Endothelial cell of umbilical vein (primary cell): ENCODE data around the gene THSD4. TPM values are rescaled to one million over a fixed set of nuclear protein-coding genes. Genes with fewer than 3 reads are reported as not detected.

Source experiments
- BruUV-seq: library from RNA; stranded (reverse); fragments of 400-500 nt; replicated peaks from 2 replicates; lab custom pipeline; 2021; lab: Mats Ljungman, UMichigan
- CTCF ChIA-PET: fragments of 300-600, 350-600 bp; sonication (Branson Sonifier 250); formaldehyde crosslinking; loops from one replicate; lab custom pipeline; 2021; ENCODE audit warnings: antibody characterized with exemption, inconsistent platforms; lab: Charles Lee
- POLR2A ChIA-PET: fragments of 300-600, 350-600 bp; sonication (Branson Sonifier 250); formaldehyde crosslinking; loops from one replicate; lab custom pipeline; 2021; ENCODE audit warnings: antibody characterized with exemption, inconsistent platforms; lab: Charles Lee
- DNase-seq: peaks from one replicate; pipeline ENCODE4 v3.0.0-alpha.2; 2011; ENCODE audit warnings: low read depth, low spot score
- FAIRE-seq: peaks from 2 replicates; lab custom pipeline; 2011; peaks lifted over from hg19 to GRCh38; lab: Jason Lieb, UNC
- H2AFZ ChIP-seq: 2 replicates; pipeline ENCODE4 v1.6.0; 2012; ENCODE audit warnings: low read depth, low read length, control low read depth, inconsistent platforms
- H3K27ac ChIP-seq: 2 replicates; pipeline ENCODE4 v1.5.1; 2011; ENCODE audit warnings: low read depth, mild to moderate bottlenecking, control low read depth, low read length, moderate library complexity; ENCODE audit not compliant: insufficient read depth
- H3K27me3 ChIP-seq, 2 experiments: 2 replicates each; pipeline versions ENCODE4 v1.6.0 to v1.6.1; 2011; ENCODE audit warnings: low read length in 2 of 2, mixed read lengths in 1 of 2; ENCODE audit not compliant: control insufficient read depth in 2 of 2, insufficient read depth in 2 of 2
- H3K36me3 ChIP-seq, 2 experiments: 2 replicates in 1 of 2; 3 replicates in 1 of 2; pipeline ENCODE4 v1.5.1; 2011; ENCODE audit warnings: low read length in 2 of 2, mild to moderate bottlenecking in 1 of 2, moderate library complexity in 1 of 2; ENCODE audit not compliant: control insufficient read depth in 2 of 2, insufficient read depth in 2 of 2; ENCODE audit errors: extremely low read depth in 1 of 2
- H3K4me1 ChIP-seq: 3 replicates; pipeline ENCODE4 v1.5.1; 2011; ENCODE audit warnings: mild to moderate bottlenecking, low read length; ENCODE audit not compliant: control insufficient read depth, insufficient read depth; ENCODE audit errors: extremely low read depth
- H3K4me2 ChIP-seq: 2 replicates; pipeline ENCODE4 v1.6.1; 2011; ENCODE audit warnings: low read length, control low read depth, mixed read lengths; ENCODE audit not compliant: insufficient read depth
- H3K4me3 ChIP-seq, 3 experiments: fragments of 200-600 bp in 1 of 3; sonication (generic), shearing (Covaris generic) in 1 of 3; replicated peaks in 1 of 3; 2 replicates each; pipeline ENCODE4 v1.5.1; 2011 to 2016; ENCODE audit warnings: control low read depth in 3 of 3, low read length in 3 of 3, mild to moderate bottlenecking in 2 of 3, inconsistent platforms in 1 of 3, low read depth in 1 of 3, moderate library complexity in 1 of 3; ENCODE audit not compliant: insufficient read depth in 1 of 3
- H3K79me2 ChIP-seq: 2 replicates; pipeline ENCODE4 v1.6.0; 2012; ENCODE audit warnings: low read length, inconsistent platforms; ENCODE audit not compliant: control insufficient read depth, insufficient read depth
- H3K9ac ChIP-seq: replicated peaks from 2 replicates; pipeline ENCODE3; 2011; ENCODE audit warnings: low read length, control low read depth; ENCODE audit not compliant: insufficient read depth; ENCODE audit errors: extremely low read depth
- H3K9me1 ChIP-seq: replicated peaks from 3 replicates; pipeline ENCODE4 v1.6.0; 2011; ENCODE audit warnings: mild to moderate bottlenecking, low read length; ENCODE audit not compliant: control insufficient read depth, insufficient read depth; ENCODE audit errors: extremely low read depth
- H3K9me3 ChIP-seq: replicated peaks from 2 replicates; pipeline ENCODE4 v1.5.1; 2012; ENCODE audit warnings: low read length, inconsistent platforms; ENCODE audit not compliant: control insufficient read depth, insufficient read depth
- H4K20me1 ChIP-seq: replicated peaks from 2 replicates; pipeline ENCODE3; 2011; ENCODE audit warnings: mild to moderate bottlenecking, low read length; ENCODE audit not compliant: control insufficient read depth, insufficient read depth; ENCODE audit errors: extremely low read depth
- CTCF ChIP-seq, 2 donors: IDR thresholded peaks; 1 replicate in 1 of 2; 2 replicates in 1 of 2; pipeline ENCODE4 v1.5.1; 2011; ENCODE audit warnings: low read length in 2 of 2, mild to moderate bottlenecking in 2 of 2, moderate library complexity in 2 of 2, control low read depth in 1 of 2, inconsistent platforms in 1 of 2, low read depth in 1 of 2; ENCODE audit not compliant: insufficient read depth in 1 of 2; ENCODE audit errors: extremely low read depth in 1 of 2
- EZH2 ChIP-seq: IDR thresholded peaks from 2 replicates; pipeline ENCODE4 v1.6.1; 2012; ENCODE audit warnings: borderline replicate concordance, low read depth, mild to moderate bottlenecking, moderate library complexity, low read length, inconsistent platforms; ENCODE audit not compliant: severe bottlenecking
- FOS ChIP-seq: IDR thresholded peaks from 2 replicates; pipeline ENCODE4 v1.6.1; 2011; ENCODE audit warnings: mild to moderate bottlenecking, low read length, moderate library complexity, borderline replicate concordance; ENCODE audit not compliant: insufficient read depth
- GATA2 ChIP-seq: IDR thresholded peaks from 2 replicates; pipeline ENCODE4 v1.7.0; 2011; ENCODE audit warnings: low read depth, mild to moderate bottlenecking, moderate library complexity, mixed read lengths, low read length; ENCODE audit not compliant: insufficient read length, insufficient read depth
- JUN ChIP-seq: IDR thresholded peaks from 2 replicates; pipeline ENCODE4 v1.6.1; 2011; ENCODE audit warnings: borderline replicate concordance, low read depth; ENCODE audit not compliant: insufficient read length, insufficient read depth
- MYC ChIP-seq: IDR thresholded peaks from one replicate; pipeline ENCODE4 v1.6.1; 2011; ENCODE audit warnings: mild to moderate bottlenecking, low read depth, low read length
- POLR2A ChIP-seq: IDR thresholded peaks from 2 replicates; pipeline ENCODE4 v1.6.1; 2012; ENCODE audit warnings: low read depth, mild to moderate bottlenecking, control low read depth, low read length
- POLR2AphosphoS5 ChIP-seq: IDR thresholded peaks from 2 replicates; pipeline ENCODE4 v1.6.1; 2012; ENCODE audit warnings: low read depth, mild to moderate bottlenecking, control low read depth, low read length, moderate library complexity; ENCODE audit not compliant: insufficient read depth
- dilution Hi-C: fragments of 300-500 bp; cut with MboI; formaldehyde crosslinking; loops from one replicate; pipeline ENCODE4 v1.15.0; 2019; ENCODE audit warnings: low sequenced_read_pairs; ENCODE audit not compliant: extremely low pct_ligation_motif_present
- intact Hi-C: fragments of 100-400 bp; cut with micrococcal nuclease; formaldehyde crosslinking; loops from one replicate; pipeline ENCODE4 v1.10.0; 2022
- polyA plus RNA-seq, 4 experiments: library from polyadenylated mRNA; depleted of rRNA in 3 of 4; stranded (reverse) in 3 of 4; unstranded in 1 of 4; fragments of >200 nt; gene quantifications; 2 replicates each; pipeline versions ENCODE4 v1.2.1 to v1.2.3, GENCODE V29; 2011 to 2012; ENCODE audit warnings: missing spikeins in 1 of 4
- total RNA-seq: library from RNA; stranded (reverse); gene quantifications from 2 replicates; pipeline ENCODE4 v1.2.3, GENCODE V29; 2021
- TF ChIP-seq, protein P1 (sequence below): IDR thresholded peaks from 2 replicates; pipeline ENCODE4 v1.6.1; 2011; ENCODE audit not compliant: insufficient read depth, insufficient read length

THSD4 gene
- total and polyA plus RNA-seq, 2 donors (not counting 3 experiments of a cell fraction or from before 2014, with no cell fraction given) = 9.9 to 25.4 TPM

- CTCF ChIA-PET = no interaction called here
- FAIRE-seq = no peak
- POLR2A ChIA-PET = no interaction called here
Observed at GRCh38 chr15:71338827-71339542, 223.7 kb downstream of the THSD4 start.

More at GRCh38 chr15:71338827-71339542, 223.7 kb downstream of the THSD4 start:
- no peak overlapping the region for H2AFZ ChIP-seq
- no peaks in the 10 kb centered on the region for H3K27me3 ChIP-seq
- no TSS peak for BruUV-seq
- H3K4me1 ChIP-seq = no peaks in the 10 kb centered on the region
- H3K79me2 ChIP-seq = no peaks in the 10 kb centered on the region
- DNase-seq = no peak
- no peak overlapping the region for H3K4me3 ChIP-seq
- dilution Hi-C loops (no loop called here), intact Hi-C loops (no loop called here)
- no peak for TF ChIP-seq GATA2
- no peak for TF ChIP-seq CTCF (IDR thresholded peaks at IDR 0.05; ENCODE audit: extremely low read depth in 1 of 2, insufficient read depth in 1 of 2, low read depth in 1 of 2, low read length in 2 of 2)
- TF ChIP-seq POLR2A = no peak
- no peak for TF ChIP-seq EZH2
- TF ChIP-seq MYC = no peak
- TF ChIP-seq POLR2AphosphoS5 = no peak
- TF ChIP-seq, protein P1, sequence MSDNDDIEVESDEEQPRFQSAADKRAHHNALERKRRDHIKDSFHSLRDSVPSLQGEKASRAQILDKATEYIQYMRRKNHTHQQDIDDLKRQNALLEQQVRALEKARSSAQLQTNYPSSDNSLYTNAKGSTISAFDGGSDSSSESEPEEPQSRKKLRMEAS = no peak
- TF ChIP-seq JUN = no peak
- TF ChIP-seq FOS = no peak
- H3K4me2 ChIP-seq = no peak overlapping the region
- no peaks in the 10 kb centered on the region for H3K9me1 ChIP-seq
- H3K36me3 ChIP-seq = no peaks in the 10 kb centered on the region
- H3K9me3 ChIP-seq = no peaks in the 10 kb centered on the region
- H3K9ac ChIP-seq = no peak overlapping the region
- no peaks in the 10 kb centered on the region for H4K20me1 ChIP-seq
- no peak overlapping the region for H3K27ac ChIP-seq
